Activated CD8-positive, alpha-beta memory T cell treated with anti-CD3 and anti-CD28 coated beads, Interleukin-2, amount 10 ng/mL, durations not matched to agents 7 days and 5 days (primary cell): ENCODE data around the gene PRDX4. TPM values are rescaled to one million over a fixed set of nuclear protein-coding genes. Genes with fewer than 3 reads are reported as not detected.
"Not testable (repeated sequence)": the region's sequence is repeated elsewhere in the genome, so short reads cannot be mapped to it uniquely, and the experiment has no call there.

Experiments used
- ATAC-seq: fragments of 150-1000 bp; cut with Tn5 transposase; one replicate; pipeline ENCODE4 v1.10.0; 2021; ENCODE audit warnings: moderate library complexity
- CTCF ChIA-PET: fragments of 350-600 bp; sonication (Branson Sonifier 250); formaldehyde crosslinking; loops from one replicate; lab custom pipeline; 2021; ENCODE audit warnings: antibody characterized with exemption; lab: Charles Lee
- DNase-seq: peaks from one replicate; pipeline ENCODE4 v3.0.0-alpha.2; 2020
- H3K27ac Mint-ChIP-seq: one replicate; pipeline ENCODE4 v1.8.0; 2021; ENCODE audit warnings: mild to moderate bottlenecking, mixed read lengths
- H3K27me3 Mint-ChIP-seq: one replicate; pipeline ENCODE4 v1.8.0; 2021; ENCODE audit warnings: mixed read lengths
- H3K36me3 Mint-ChIP-seq: one replicate; pipeline ENCODE4 v1.8.0; 2021; ENCODE audit warnings: mild to moderate bottlenecking, mixed read lengths
- H3K4me1 Mint-ChIP-seq: one replicate; pipeline ENCODE4 v1.8.0; 2021; ENCODE audit warnings: mixed read lengths
- H3K4me3 Mint-ChIP-seq: one replicate; pipeline ENCODE4 v1.8.0; 2021; ENCODE audit warnings: mild to moderate bottlenecking, moderate library complexity, mixed read lengths
- H3K9me3 Mint-ChIP-seq: one replicate; pipeline ENCODE4 v1.8.0; 2022; ENCODE audit warnings: low read depth, mixed read lengths
- total RNA-seq, 2 experiments: library from RNA; stranded (reverse); gene quantifications; one replicate each; pipeline ENCODE4 v1.2.3, GENCODE V29; 2021

Gene PRDX4
- total RNA-seq, 2 experiments from 2014 or later, result 31.7 to 35.5 TPM

GRCh38 chrX:23660083-23660765 lies 7.1 kb upstream of the PRDX4 start:
- CTCF ChIA-PET, result not testable (repeated sequence)

GRCh38 chrX:23660766-23661132 lies 6.5 kb upstream of the PRDX4 start:
- CTCF ChIA-PET, result no interaction called here

More at GRCh38 chrX:23660083-23660765, 7.1 kb upstream of the PRDX4 start:
- not testable (repeated sequence) for H3K4me3 Mint-ChIP-seq, ATAC-seq, H3K27me3 Mint-ChIP-seq, H3K27ac Mint-ChIP-seq, DNase-seq, H3K9me3 Mint-ChIP-seq, H3K36me3 Mint-ChIP-seq
- H3K4me1 Mint-ChIP-seq, result peaks cover 21% of the 10 kb centered on the region

DNA sequence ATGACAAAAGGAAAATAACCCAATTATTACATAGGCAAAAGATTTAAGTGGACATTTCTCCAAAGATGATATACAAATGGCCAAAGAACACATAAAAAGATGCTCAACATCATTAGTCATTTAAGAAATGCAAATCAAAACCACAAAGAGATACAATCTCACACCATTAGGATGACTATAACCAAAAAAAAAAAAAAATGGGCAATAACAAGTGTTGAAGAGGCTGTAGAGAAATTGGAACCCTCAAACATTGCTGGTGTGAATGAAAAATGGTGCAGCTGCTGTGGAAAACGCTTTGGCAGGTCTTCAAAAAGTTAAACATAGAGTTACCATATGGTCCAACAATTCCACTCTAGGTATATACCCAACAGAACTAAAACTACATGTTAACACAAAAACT lies 5.6 kb upstream of the PRDX4 start:
- no peaks in the 10 kb centered on the region for H3K36me3 Mint-ChIP-seq
- no peaks in the 10 kb centered on the region for H3K27me3 Mint-ChIP-seq
- no peak overlapping the region for H3K27ac Mint-ChIP-seq
- H3K4me3 Mint-ChIP-seq, result no peak overlapping the region
- DNase-seq (no peak), ATAC-seq (no peak)
- CTCF ChIA-PET, result no interaction called here
- H3K4me1 Mint-ChIP-seq, result peaks cover 30% of the 10 kb centered on the region
- H3K9me3 Mint-ChIP-seq, result no peaks in the 10 kb centered on the region

More at GRCh38 chrX:23660766-23661132, 6.5 kb upstream of the PRDX4 start:
- Mint-ChIP-seq H3K4me3 (no peak overlapping the region), H3K9me3 (no peaks in the 10 kb centered on the region), H3K27ac (no peak overlapping the region), H3K27me3 (no peaks in the 10 kb centered on the region), H3K4me1 (peaks cover 22% of the 10 kb centered on the region), H3K36me3 (no peaks in the 10 kb centered on the region)
- no peak for ATAC-seq
- DNase-seq, result no peak

- Mint-ChIP-seq H3K27ac (peak overlapping the region; percentile 70), H3K4me3 (no peak overlapping the region), H3K27me3 (no peaks in the 10 kb centered on the region), H3K4me1 (peaks cover 31% of the 10 kb centered on the region), H3K36me3 (no peaks in the 10 kb centered on the region), H3K9me3 (no peaks in the 10 kb centered on the region)
- no peak for DNase-seq
- CTCF ChIA-PET, result no interaction called here
- ATAC-seq, result peak; percentile 59
Measured at GRCh38 chrX:23662187-23662586, 5.1 kb upstream of the PRDX4 start.

GRCh38 chrX:23662853-23663252 lies 4.4 kb upstream of the PRDX4 start:
- CTCF ChIA-PET, result no interaction called here
- no peaks in the 10 kb centered on the region for H3K27me3 Mint-ChIP-seq
- peak; percentile 22 for ATAC-seq
- H3K4me1 Mint-ChIP-seq, result peaks cover 32% of the 10 kb centered on the region
- no peak overlapping the region for H3K4me3 Mint-ChIP-seq
- H3K9me3 Mint-ChIP-seq, result no peaks in the 10 kb centered on the region
- no peaks in the 10 kb centered on the region for H3K36me3 Mint-ChIP-seq
- H3K27ac Mint-ChIP-seq, result peak overlapping the region; percentile 37
- no peak for DNase-seq

GRCh38 chrX:23664496-23664895 lies 2.8 kb upstream of the PRDX4 start:
- CTCF ChIA-PET, result no interaction called here
- peaks cover 2% of the 10 kb centered on the region for H3K36me3 Mint-ChIP-seq

GRCh38 chrX:23666282-23666681 lies 1.0 kb upstream of the PRDX4 start:
- Mint-ChIP-seq H3K9me3 (no peaks in the 10 kb centered on the region), H3K27me3 (no peaks in the 10 kb centered on the region), H3K27ac (no peak overlapping the region), H3K4me1 (peaks cover 38% of the 10 kb centered on the region), H3K36me3 (peaks cover 4% of the 10 kb centered on the region), H3K4me3 (no peak overlapping the region)
- CTCF ChIA-PET, result interaction anchor here (1.5 kb wide), 1 partner anchor 236 kb away, joined by 5 read pairs; no protein-coding TSS in a partner anchor
- no peak for DNase-seq
- no peak for ATAC-seq

More at GRCh38 chrX:23664496-23664895, 2.8 kb upstream of the PRDX4 start:
- ATAC-seq (no peak), DNase-seq (no peak)
- peaks cover 40% of the 10 kb centered on the region for H3K4me1 Mint-ChIP-seq
- H3K4me3 Mint-ChIP-seq, result no peak overlapping the region
- no peaks in the 10 kb centered on the region for H3K27me3 Mint-ChIP-seq
- H3K27ac Mint-ChIP-seq, result no peak overlapping the region
- no peaks in the 10 kb centered on the region for H3K9me3 Mint-ChIP-seq

DNA sequence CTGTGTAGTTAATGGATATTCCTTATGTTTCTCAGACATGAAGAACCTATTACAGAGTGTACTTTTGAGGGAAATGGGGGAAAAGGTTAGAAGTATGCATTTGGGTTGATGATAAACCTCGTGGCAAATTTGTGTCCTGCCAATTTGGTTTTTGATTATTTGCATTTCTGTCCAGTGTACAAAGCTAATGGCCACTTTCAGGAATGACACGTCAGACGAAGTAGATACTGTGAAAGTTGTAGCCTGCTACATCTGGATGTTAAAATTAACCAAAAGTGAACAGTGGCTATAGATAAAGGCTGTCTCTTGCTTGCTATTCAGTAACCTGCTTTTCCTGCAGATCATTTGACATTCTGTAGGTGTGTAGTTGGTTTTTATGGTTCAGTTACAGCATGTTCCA lies 1.0 kb downstream of the PRDX4 start:
- Mint-ChIP-seq H3K9me3 (no peaks in the 10 kb centered on the region), H3K4me1 (peaks cover 25% of the 10 kb centered on the region), H3K4me3 (peak overlapping the region; percentile 82), H3K27me3 (no peaks in the 10 kb centered on the region), H3K27ac (peak overlapping the region; percentile 87), H3K36me3 (peaks cover 7% of the 10 kb centered on the region)
- ATAC-seq (no peak), DNase-seq (no peak)
- CTCF ChIA-PET, result interaction anchor here (1.8 kb wide), 1 partner anchor 239 kb away, joined by 4 read pairs; the partner anchor contains the start of genes APOO and CXorf58

GRCh38 chrX:23670528-23670927 lies 3.2 kb downstream of the PRDX4 start:
- Mint-ChIP-seq H3K27me3 (no peaks in the 10 kb centered on the region), H3K27ac (no peak overlapping the region), H3K36me3 (peaks cover 10% of the 10 kb centered on the region), H3K9me3 (no peaks in the 10 kb centered on the region), H3K4me1 (peaks cover 28% of the 10 kb centered on the region), H3K4me3 (no peak overlapping the region)
- DNase-seq, result no peak
- ATAC-seq, result no peak
- CTCF ChIA-PET, result interaction anchor here (2.9 kb wide), 1 partner anchor 231 kb away, joined by 7 read pairs; no protein-coding TSS in a partner anchor

GRCh38 chrX:23673108-23673507 lies 5.8 kb downstream of the PRDX4 start:
- Mint-ChIP-seq H3K4me3 (no peak overlapping the region), H3K27ac (peak overlapping the region; percentile 32), H3K9me3 (no peaks in the 10 kb centered on the region), H3K36me3 (peaks cover 10% of the 10 kb centered on the region), H3K27me3 (no peaks in the 10 kb centered on the region), H3K4me1 (peaks cover 20% of the 10 kb centered on the region)
- DNase-seq (no peak), ATAC-seq (no peak)
- CTCF ChIA-PET, result interaction anchor here (2.9 kb wide), 1 partner anchor 229 kb away, joined by 7 read pairs; no protein-coding TSS in a partner anchor

DNA sequence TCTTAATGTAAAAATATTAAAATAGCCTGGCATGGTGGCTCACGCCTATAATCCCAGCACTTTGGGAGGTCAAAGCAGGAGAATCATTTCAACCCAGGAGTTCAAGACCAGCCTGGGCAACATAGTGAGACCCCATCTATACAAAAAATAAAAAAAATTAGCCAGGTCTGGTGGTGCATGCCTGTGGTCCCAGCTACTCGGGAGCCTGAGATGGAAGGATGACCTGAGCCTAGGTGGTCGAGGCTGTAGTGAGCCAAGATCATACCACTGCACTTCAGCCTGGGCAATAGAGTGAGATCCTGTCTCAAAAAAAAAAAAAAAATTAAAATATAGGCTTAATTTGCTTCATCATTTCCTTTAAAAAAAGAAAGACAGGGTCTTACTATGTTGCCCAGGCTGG lies 9.2 kb downstream of the PRDX4 start:
- CTCF ChIA-PET, result interaction anchor here (0.9 kb wide), 1 partner anchor 225 kb away, joined by 3 read pairs; no protein-coding TSS in a partner anchor
- ATAC-seq, DNase-seq: not testable (repeated sequence)

DNA sequence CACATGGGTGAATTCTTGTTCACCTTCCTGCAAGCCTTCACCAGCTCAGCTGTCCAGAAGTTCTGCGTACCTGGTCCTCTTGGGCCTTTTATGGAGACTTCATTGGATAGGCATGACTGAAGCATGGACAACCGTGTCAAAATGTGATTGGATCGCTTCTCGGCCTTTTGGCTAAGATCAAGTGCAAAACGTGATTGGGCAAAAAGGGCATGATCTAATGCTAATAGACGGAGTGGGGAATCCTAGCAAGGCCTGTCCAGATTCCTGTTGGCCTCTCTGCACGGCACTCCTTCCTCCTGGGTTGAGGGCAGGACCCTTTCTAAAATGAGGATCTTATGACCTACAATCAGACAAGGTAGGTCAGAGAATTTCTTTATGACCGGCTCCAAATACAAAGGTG lies 24.9 kb downstream of the PRDX4 start:
- Mint-ChIP-seq H3K36me3 (no peaks in the 10 kb centered on the region), H3K9me3 (no peaks in the 10 kb centered on the region), H3K27ac (no peak overlapping the region), H3K4me1 (peaks cover 2% of the 10 kb centered on the region), H3K27me3 (no peaks in the 10 kb centered on the region), H3K4me3 (no peak overlapping the region)
- DNase-seq (no peak), ATAC-seq (no peak)
- CTCF ChIA-PET, result interaction anchor here (4.7 kb wide), 1 partner anchor 210 kb away, joined by 29 read pairs; no protein-coding TSS in a partner anchor

More for the DNA sequence above, 9.2 kb downstream of the PRDX4 start:
- H3K36me3 Mint-ChIP-seq, H3K4me3 Mint-ChIP-seq, H3K9me3 Mint-ChIP-seq, H3K27me3 Mint-ChIP-seq, H3K27ac Mint-ChIP-seq: not testable (repeated sequence)
- peaks cover 16% of the 10 kb centered on the region for H3K4me1 Mint-ChIP-seq

DNA sequence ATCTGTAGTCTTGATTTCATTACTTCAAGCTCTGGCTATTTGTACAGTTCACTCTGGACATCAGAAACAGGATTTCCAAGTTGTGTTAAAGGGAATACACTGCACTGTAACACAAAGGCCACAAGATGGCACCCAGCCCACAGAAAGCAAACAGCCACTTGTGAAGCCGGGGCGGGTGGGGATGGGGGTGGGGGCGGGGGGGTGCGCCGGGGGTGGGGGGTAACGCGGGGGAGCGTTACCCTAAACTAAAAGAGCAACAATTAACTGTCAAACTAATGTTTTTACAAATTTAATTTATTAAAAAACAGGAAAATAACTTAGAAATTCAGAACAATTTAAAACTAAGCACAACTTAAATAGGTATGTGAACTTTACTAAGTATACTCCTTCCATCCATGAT lies 27.3 kb downstream of the PRDX4 start:
- Mint-ChIP-seq H3K27ac (no peak overlapping the region), H3K36me3 (no peaks in the 10 kb centered on the region), H3K4me1 (peaks cover 3% of the 10 kb centered on the region), H3K9me3 (no peaks in the 10 kb centered on the region), H3K4me3 (no peak overlapping the region), H3K27me3 (no peaks in the 10 kb centered on the region)
- ATAC-seq, result peak; percentile 58
- CTCF ChIA-PET, result interaction anchor here (0.8 to 2.5 kb wide), 4 partner anchors 88 to 212 kb away, joined by 5 to 19 read pairs (median 7); partner anchors contain the start of gene SAT1
- DNase-seq, result peak; percentile 53
